SK-N-SH (cell line): ENCODE measurements around the gene PYCARD. TPM values are rescaled to one million over a fixed set of nuclear protein-coding genes. Genes with fewer than 3 reads are reported as not detected.

Experiments
- CTCF ChIA-PET: fragments of 300-600, 350-600 bp; formaldehyde crosslinking; extraction: SDS; loops from one replicate; lab custom pipeline; 2021; lab: Yijun Ruan, JAX
- POLR2A ChIA-PET: fragments of 350-600 bp; sonication (Branson Sonifier 250); formaldehyde crosslinking; extraction: SDS; loops from one replicate; lab custom pipeline; 2020; ENCODE audit warnings: antibody characterized with exemption, inconsistent platforms; lab: Yijun Ruan, JAX
- DNase-seq: peaks from one replicate; pipeline ENCODE4 v3.0.0; 2012
- H2AFZ ChIP-seq: fragments of 200-600 bp; sonication (generic); 2 replicates; pipeline ENCODE4 v1.8.1; 2016; ENCODE audit warnings: antibody characterized with exemption, mild to moderate bottlenecking, low read depth
- H3F3A ChIP-seq: fragments of 200-600 bp; sonication (generic); replicated peaks from 2 replicates; pipeline ENCODE3; 2016; ENCODE audit warnings: antibody characterized with exemption, mild to moderate bottlenecking; ENCODE audit not compliant: insufficient read depth
- H3K27ac ChIP-seq, 2 experiments: fragments of 200-500 bp in 1 of 2; fragments of 200-600 bp in 1 of 2; sonication (Bioruptor generic) in 1 of 2; sonication (generic), shearing (Covaris generic) in 1 of 2; 2 replicates each; pipeline versions ENCODE4 v1.5.1 to v1.6.1; 2014 to 2016; ENCODE audit warnings: low read depth in 2 of 2, inconsistent platforms in 1 of 2, low read length in 1 of 2, mild to moderate bottlenecking in 1 of 2, mixed read lengths in 1 of 2
- H3K27me3 ChIP-seq: fragments of 200-600 bp; sonication (generic), shearing (Covaris generic); 2 replicates; pipeline ENCODE4 v1.6.1; 2016; ENCODE audit warnings: mixed run types; ENCODE audit not compliant: insufficient read depth
- H3K36me3 ChIP-seq, 2 experiments: fragments of 200-500 bp in 1 of 2; fragments of 200-600 bp in 1 of 2; sonication (Bioruptor generic) in 1 of 2; sonication (generic) in 1 of 2; replicated peaks in 1 of 2; 2 replicates each; pipeline versions ENCODE3 to v1.5.1; 2014 to 2016; ENCODE audit warnings: low read length in 1 of 2, mild to moderate bottlenecking in 1 of 2; ENCODE audit not compliant: insufficient read depth in 2 of 2, control insufficient read depth in 1 of 2
- H3K4me1 ChIP-seq, 2 experiments: fragments of 200-500 bp in 1 of 2; fragments of 200-600 bp in 1 of 2; sonication (Bioruptor generic) in 1 of 2; sonication (generic), shearing (Covaris generic) in 1 of 2; 2 replicates each; pipeline versions ENCODE4 v1.5.1 to v1.6.1; 2014 to 2016; ENCODE audit warnings: low read depth in 1 of 2, low read length in 1 of 2, mixed run types in 1 of 2; ENCODE audit not compliant: insufficient read depth in 2 of 2, control insufficient read depth in 1 of 2
- H3K4me2 ChIP-seq: fragments of 200-600 bp; sonication (generic), shearing (Covaris generic); 2 replicates; pipeline ENCODE4 v1.6.1; 2017; ENCODE audit warnings: mixed run types
- H3K4me3 ChIP-seq, 2 experiments: fragments of 200-500 bp in 1 of 2; fragments of 200-600 bp in 1 of 2; sonication (Bioruptor generic) in 1 of 2; sonication (generic), shearing (Covaris generic) in 1 of 2; 2 replicates each; pipeline versions ENCODE4 v1.5.1 to v1.8.1; 2014 to 2016; ENCODE audit warnings: low read depth in 2 of 2, inconsistent platforms in 1 of 2, low read length in 1 of 2, mild to moderate bottlenecking in 1 of 2, mixed read lengths in 1 of 2, moderate library complexity in 1 of 2
- H3K79me2 ChIP-seq: fragments of 200-600 bp; sonication (generic); 2 replicates; pipeline ENCODE4 v1.8.1; 2017; ENCODE audit warnings: mild to moderate bottlenecking; ENCODE audit not compliant: insufficient read depth
- H3K9ac ChIP-seq: fragments of 200-600 bp; sonication (generic); 2 replicates; pipeline ENCODE4 v1.6.1; 2017; ENCODE audit warnings: mixed run types
- H3K9me2 ChIP-seq: fragments of 200-600 bp; sonication (generic); 2 replicates; pipeline ENCODE4 v1.6.1; 2017; ENCODE audit warnings: mixed run types
- H3K9me3 ChIP-seq: fragments of 200-600 bp; sonication (generic); 2 replicates; pipeline ENCODE4 v1.6.1; 2017; ENCODE audit warnings: mixed run types, mild to moderate bottlenecking, moderate library complexity
- H4K20me1 ChIP-seq: fragments of 200-600 bp; sonication (generic); 2 replicates; pipeline ENCODE4 v1.6.1; 2017; ENCODE audit warnings: mild to moderate bottlenecking, mixed run types; ENCODE audit not compliant: insufficient read depth
- EP300 ChIP-seq, 2 experiments: IDR thresholded peaks; 2 replicates each; pipeline versions ENCODE4 v1.4.0 to v1.6.1; 2012; ENCODE audit warnings: borderline replicate concordance in 1 of 2, low read depth in 1 of 2, low read length in 1 of 2
- EZH2phosphoT487 ChIP-seq: fragments of 200-600 bp; sonication (generic); IDR thresholded peaks from 2 replicates; pipeline ENCODE4 v1.6.1; 2017; ENCODE audit warnings: low read depth, mixed run types, mild to moderate bottlenecking, antibody characterized with exemption, moderate library complexity, borderline replicate concordance
- FOXM1 ChIP-seq: IDR thresholded peaks from 2 replicates; pipeline ENCODE4 v1.4.0; 2012; ENCODE audit warnings: low read depth, mild to moderate bottlenecking
- JUND ChIP-seq: IDR thresholded peaks from 2 replicates; pipeline ENCODE4 v1.4.0; 2012
- MEF2A ChIP-seq: IDR thresholded peaks from 2 replicates; pipeline ENCODE4 v1.4.0; 2012; ENCODE audit warnings: low read depth, borderline replicate concordance
- RAD21 ChIP-seq: IDR thresholded peaks from 2 replicates; pipeline ENCODE4 v1.6.1; 2012; ENCODE audit warnings: mild to moderate bottlenecking, low read length
- SMC3 ChIP-seq: IDR thresholded peaks from 2 replicates; pipeline ENCODE4 v1.6.1; 2012; ENCODE audit warnings: low read depth, low read length, improper control_type of control experiment
- TCF12 ChIP-seq: IDR thresholded peaks from 2 replicates; pipeline ENCODE4 v1.4.0; 2012
- TEAD4 ChIP-seq: IDR thresholded peaks from 2 replicates; pipeline ENCODE4 v1.4.0; 2012; ENCODE audit warnings: mild to moderate bottlenecking, borderline replicate concordance; ENCODE audit not compliant: insufficient read depth
- WGBS: methylation state at CpG from one replicate; pipeline ENCODE4 v1.1.6; 2017; ENCODE audit warnings: low lambda C conversion rate; 5-methylcytosine and 5-hydroxymethylcytosine counted together
- polyA plus RNA-seq, 3 experiments: library from polyadenylated mRNA; depleted of rRNA; stranded (reverse); fragments of >200 nt; gene quantifications; 2 replicates each; pipeline ENCODE4 v1.2.3, GENCODE V29; 2012
- TF ChIP-seq, protein P1 (sequence below): fragments of 150-350 bp; IDR thresholded peaks from 2 replicates; pipeline ENCODE4 v1.6.1; 2016; ENCODE audit warnings: mild to moderate bottlenecking, low read depth, low read length
- TF ChIP-seq, protein P2 (sequence below): IDR thresholded peaks from 2 replicates; pipeline ENCODE4 v1.6.1; 2012; ENCODE audit warnings: mild to moderate bottlenecking, low read depth, low read length, moderate library complexity
- TF ChIP-seq, protein P3 (sequence below): IDR thresholded peaks from 2 replicates; pipeline ENCODE4 v1.4.0; 2012; ENCODE audit warnings: low read depth, borderline replicate concordance
- TF ChIP-seq, protein P4 (sequence below): fragments of 150-350 bp; IDR thresholded peaks from 2 replicates; pipeline ENCODE4 v1.6.1; 2017; ENCODE audit warnings: antibody characterized with exemption, low read length, low read depth, borderline replicate concordance

PYCARD gene
- polyA plus RNA-seq, 1 of the 3 experiments (the other 2 are of a cell fraction) = 0.28 TPM

DNA sequence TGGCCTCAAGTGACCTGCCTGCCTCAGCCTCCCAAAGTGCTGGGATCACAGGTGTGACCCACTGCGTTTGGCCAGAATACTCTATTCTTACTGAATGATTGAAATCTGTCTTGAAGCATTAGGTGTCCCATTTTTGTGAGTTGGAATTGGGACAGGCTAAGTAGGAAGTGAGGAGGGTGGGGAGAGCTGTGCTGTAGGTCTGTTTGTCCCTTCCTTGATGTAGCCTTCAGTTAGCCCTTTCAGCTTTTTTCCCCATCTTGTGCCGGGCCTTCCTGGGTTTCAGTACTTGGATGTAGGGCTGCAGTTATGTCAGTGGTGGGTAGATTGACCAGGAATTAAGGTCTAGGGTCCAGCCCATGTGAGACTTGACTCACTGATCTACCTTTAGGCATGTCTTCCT lies 8.7 kb downstream of the PYCARD start:
- H3K27ac ChIP-seq = no peak overlapping the region
- CTCF ChIA-PET = no interaction called here
- H3K4me2 ChIP-seq = no peak overlapping the region
- H3F3A ChIP-seq = peaks cover 79% of the 10 kb centered on the region
- H4K20me1 ChIP-seq = peaks cover 100% of the 10 kb centered on the region
- 95% methylated on average over 2 of the region's 2 CpGs for whole genome bisulfite sequencing
- H2AFZ ChIP-seq = no peak overlapping the region
- H3K9ac ChIP-seq = no peak overlapping the region
- no peaks in the 10 kb centered on the region for H3K9me3 ChIP-seq
- POLR2A ChIA-PET = interaction anchor here (2.0 kb wide), 1 partner anchor 13 kb away, joined by 7 read pairs; no protein-coding TSS in a partner anchor
- no peaks in the 10 kb centered on the region for H3K9me2 ChIP-seq
- no peak for DNase-seq
- H3K79me2 ChIP-seq = peaks cover 43% of the 10 kb centered on the region
- no peaks in the 10 kb centered on the region for H3K27me3 ChIP-seq
- H3K4me1 ChIP-seq = no peaks in the 10 kb centered on the region
- H3K4me3 ChIP-seq = no peak overlapping the region
- no peak for TF ChIP-seq FOXM1
- no peak for TF ChIP-seq JUND
- TF ChIP-seq EP300 (IDR thresholded peaks at IDR 0.05; ENCODE audit: borderline replicate concordance in 1 of 2, low read depth in 1 of 2, low read length in 1 of 2) = no peak
- TF ChIP-seq, protein P1, sequence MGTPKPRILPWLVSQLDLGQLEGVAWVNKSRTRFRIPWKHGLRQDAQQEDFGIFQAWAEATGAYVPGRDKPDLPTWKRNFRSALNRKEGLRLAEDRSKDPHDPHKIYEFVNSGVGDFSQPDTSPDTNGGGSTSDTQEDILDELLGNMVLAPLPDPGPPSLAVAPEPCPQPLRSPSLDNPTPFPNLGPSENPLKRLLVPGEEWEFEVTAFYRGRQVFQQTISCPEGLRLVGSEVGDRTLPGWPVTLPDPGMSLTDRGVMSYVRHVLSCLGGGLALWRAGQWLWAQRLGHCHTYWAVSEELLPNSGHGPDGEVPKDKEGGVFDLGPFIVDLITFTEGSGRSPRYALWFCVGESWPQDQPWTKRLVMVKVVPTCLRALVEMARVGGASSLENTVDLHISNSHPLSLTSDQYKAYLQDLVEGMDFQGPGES = no peak
- TF ChIP-seq, protein P2, sequence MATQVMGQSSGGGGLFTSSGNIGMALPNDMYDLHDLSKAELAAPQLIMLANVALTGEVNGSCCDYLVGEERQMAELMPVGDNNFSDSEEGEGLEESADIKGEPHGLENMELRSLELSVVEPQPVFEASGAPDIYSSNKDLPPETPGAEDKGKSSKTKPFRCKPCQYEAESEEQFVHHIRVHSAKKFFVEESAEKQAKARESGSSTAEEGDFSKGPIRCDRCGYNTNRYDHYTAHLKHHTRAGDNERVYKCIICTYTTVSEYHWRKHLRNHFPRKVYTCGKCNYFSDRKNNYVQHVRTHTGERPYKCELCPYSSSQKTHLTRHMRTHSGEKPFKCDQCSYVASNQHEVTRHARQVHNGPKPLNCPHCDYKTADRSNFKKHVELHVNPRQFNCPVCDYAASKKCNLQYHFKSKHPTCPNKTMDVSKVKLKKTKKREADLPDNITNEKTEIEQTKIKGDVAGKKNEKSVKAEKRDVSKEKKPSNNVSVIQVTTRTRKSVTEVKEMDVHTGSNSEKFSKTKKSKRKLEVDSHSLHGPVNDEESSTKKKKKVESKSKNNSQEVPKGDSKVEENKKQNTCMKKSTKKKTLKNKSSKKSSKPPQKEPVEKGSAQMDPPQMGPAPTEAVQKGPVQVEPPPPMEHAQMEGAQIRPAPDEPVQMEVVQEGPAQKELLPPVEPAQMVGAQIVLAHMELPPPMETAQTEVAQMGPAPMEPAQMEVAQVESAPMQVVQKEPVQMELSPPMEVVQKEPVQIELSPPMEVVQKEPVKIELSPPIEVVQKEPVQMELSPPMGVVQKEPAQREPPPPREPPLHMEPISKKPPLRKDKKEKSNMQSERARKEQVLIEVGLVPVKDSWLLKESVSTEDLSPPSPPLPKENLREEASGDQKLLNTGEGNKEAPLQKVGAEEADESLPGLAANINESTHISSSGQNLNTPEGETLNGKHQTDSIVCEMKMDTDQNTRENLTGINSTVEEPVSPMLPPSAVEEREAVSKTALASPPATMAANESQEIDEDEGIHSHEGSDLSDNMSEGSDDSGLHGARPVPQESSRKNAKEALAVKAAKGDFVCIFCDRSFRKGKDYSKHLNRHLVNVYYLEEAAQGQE = no peak
- TF ChIP-seq, protein P3, sequence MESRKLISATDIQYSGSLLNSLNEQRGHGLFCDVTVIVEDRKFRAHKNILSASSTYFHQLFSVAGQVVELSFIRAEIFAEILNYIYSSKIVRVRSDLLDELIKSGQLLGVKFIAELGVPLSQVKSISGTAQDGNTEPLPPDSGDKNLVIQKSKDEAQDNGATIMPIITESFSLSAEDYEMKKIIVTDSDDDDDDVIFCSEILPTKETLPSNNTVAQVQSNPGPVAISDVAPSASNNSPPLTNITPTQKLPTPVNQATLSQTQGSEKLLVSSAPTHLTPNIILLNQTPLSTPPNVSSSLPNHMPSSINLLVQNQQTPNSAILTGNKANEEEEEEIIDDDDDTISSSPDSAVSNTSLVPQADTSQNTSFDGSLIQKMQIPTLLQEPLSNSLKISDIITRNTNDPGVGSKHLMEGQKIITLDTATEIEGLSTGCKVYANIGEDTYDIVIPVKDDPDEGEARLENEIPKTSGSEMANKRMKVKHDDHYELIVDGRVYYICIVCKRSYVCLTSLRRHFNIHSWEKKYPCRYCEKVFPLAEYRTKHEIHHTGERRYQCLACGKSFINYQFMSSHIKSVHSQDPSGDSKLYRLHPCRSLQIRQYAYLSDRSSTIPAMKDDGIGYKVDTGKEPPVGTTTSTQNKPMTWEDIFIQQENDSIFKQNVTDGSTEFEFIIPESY = no peak
- no peak for TF ChIP-seq EZH2phosphoT487
- TF ChIP-seq TEAD4 = no peak
- TF ChIP-seq, protein P4, sequence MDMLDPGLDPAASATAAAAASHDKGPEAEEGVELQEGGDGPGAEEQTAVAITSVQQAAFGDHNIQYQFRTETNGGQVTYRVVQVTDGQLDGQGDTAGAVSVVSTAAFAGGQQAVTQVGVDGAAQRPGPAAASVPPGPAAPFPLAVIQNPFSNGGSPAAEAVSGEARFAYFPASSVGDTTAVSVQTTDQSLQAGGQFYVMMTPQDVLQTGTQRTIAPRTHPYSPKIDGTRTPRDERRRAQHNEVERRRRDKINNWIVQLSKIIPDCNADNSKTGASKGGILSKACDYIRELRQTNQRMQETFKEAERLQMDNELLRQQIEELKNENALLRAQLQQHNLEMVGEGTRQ = no peak
- TF ChIP-seq MEF2A = no peak
- TF ChIP-seq TCF12 = no peak
- no peak for TF ChIP-seq SMC3
- TF ChIP-seq RAD21 = no peak
- peaks cover 70 to 71% of the 10 kb centered on the region in 2 experiments for H3K36me3 ChIP-seq
